OCI-LY7 (cell line): ENCODE results near the gene COL5A1. TPM values are rescaled to one million over a fixed set of nuclear protein-coding genes. Genes with fewer than 3 reads are reported as not detected.

Source experiments
- BruUV-seq: library from RNA; stranded (reverse); fragments of 400-500 nt; replicated peaks from 2 replicates; lab custom pipeline; 2021; lab: Mats Ljungman, UMichigan
- CTCF ChIA-PET: fragments of 300-600 bp; sonication (Branson Sonifier 250); formaldehyde crosslinking; loops from one replicate; lab custom pipeline; 2022; ENCODE audit warnings: antibody characterized with exemption; ENCODE audit not compliant: unreplicated experiment; lab: Charles Lee
- POLR2A ChIA-PET: fragments of 300-600 bp; sonication (Branson Sonifier 250); formaldehyde crosslinking; loops from one replicate; lab custom pipeline; 2022; ENCODE audit warnings: antibody characterized with exemption; lab: Charles Lee
- DNase-seq: peaks from one replicate; pipeline ENCODE4 v3.0.0-alpha.2; 2015; ENCODE audit warnings: low spot score
- H2AFZ ChIP-seq: fragments of 200-600 bp; sonication (generic), shearing (Covaris generic); 2 replicates; pipeline ENCODE4 v1.6.1; 2014; ENCODE audit warnings: mild to moderate bottlenecking, antibody characterized with exemption, low read length, moderate library complexity
- H3K27ac ChIP-seq: fragments of 200-600 bp; sonication (generic); 2 replicates; pipeline ENCODE4 v1.5.1; 2014; ENCODE audit warnings: mixed run types, low read depth, mild to moderate bottlenecking, moderate library complexity, low read length, inconsistent platforms; ENCODE audit not compliant: poor library complexity, severe bottlenecking
- H3K36me3 ChIP-seq: fragments of 200-600 bp; sonication (generic); 2 replicates; pipeline ENCODE4 v1.6.1; 2014; ENCODE audit warnings: mild to moderate bottlenecking, antibody characterized with exemption, low read length, moderate library complexity, mixed read lengths; ENCODE audit not compliant: insufficient read depth
- H3K4me1 ChIP-seq: fragments of 200-600 bp; sonication (generic); 2 replicates; pipeline ENCODE4 v1.5.1; 2014; ENCODE audit warnings: mild to moderate bottlenecking, low read length; ENCODE audit not compliant: insufficient read depth, poor library complexity, severe bottlenecking
- H3K4me2 ChIP-seq: fragments of 200-600 bp; sonication (generic); 2 replicates; pipeline ENCODE4 v1.6.1; 2014; ENCODE audit warnings: mild to moderate bottlenecking, low read length
- H3K4me3 ChIP-seq: fragments of 200-600 bp; sonication (generic); 2 replicates; pipeline ENCODE4 v1.5.1; 2014; ENCODE audit warnings: mild to moderate bottlenecking, low read depth, low read length; ENCODE audit not compliant: poor library complexity, severe bottlenecking
- H3K79me2 ChIP-seq: fragments of 200-600 bp; sonication (generic); 2 replicates; pipeline ENCODE4 v1.6.1; 2016; ENCODE audit warnings: low read depth, mild to moderate bottlenecking, low read length, moderate library complexity, mixed read lengths; ENCODE audit not compliant: insufficient read depth
- H3K9me2 ChIP-seq: fragments of 200-600 bp; sonication (generic); 2 replicates; pipeline ENCODE4 v1.6.1; 2016; ENCODE audit warnings: mild to moderate bottlenecking, low read length, mixed read lengths; ENCODE audit not compliant: insufficient read depth
- H3K9me3 ChIP-seq: fragments of 200-600 bp; sonication (generic); 2 replicates; pipeline ENCODE4 v1.6.1; 2014; ENCODE audit warnings: mild to moderate bottlenecking, mixed run types, low read length, mixed read lengths
- H4K20me1 ChIP-seq: fragments of 200-600 bp; sonication (generic); 2 replicates; pipeline ENCODE4 v1.6.1; 2014; ENCODE audit warnings: mild to moderate bottlenecking, antibody characterized with exemption, low read length, moderate library complexity, mixed read lengths; ENCODE audit not compliant: insufficient read depth
- EZH2phosphoT487 ChIP-seq: fragments of 200-600 bp; sonication (generic); IDR thresholded peaks from 2 replicates; pipeline ENCODE4 v1.6.1; 2018; ENCODE audit warnings: low read depth, borderline replicate concordance, mild to moderate bottlenecking, mixed run types, antibody characterized with exemption, low read length, moderate library complexity, mixed read lengths
- intact Hi-C: fragments of 100-400 bp; cut with micrococcal nuclease; formaldehyde crosslinking; loops from one replicate; pipeline ENCODE4 v1.10.0; 2022; ENCODE audit not compliant: unreplicated experiment
- total RNA-seq, 2 experiments: library from RNA; depleted of rRNA in 1 of 2; stranded (reverse); fragments of >200 nt in 1 of 2; shearing (Covaris generic) in 1 of 2; gene quantifications; 2 replicates each; pipeline ENCODE4 v1.2.3, GENCODE V29; 2014 to 2022
- TF ChIP-seq, protein P1 (sequence below): fragments of 200-600 bp; sonication (generic); conservative IDR thresholded peaks from 2 replicates; pipeline ENCODE4 v1.5.1; 2014; ENCODE audit warnings: mild to moderate bottlenecking, antibody characterized with exemption, low read length, moderate library complexity, mixed read lengths

COL5A1 gene
- total RNA-seq, 2 experiments from 2014 or later = 12.2 to 28.6 TPM

DNA sequence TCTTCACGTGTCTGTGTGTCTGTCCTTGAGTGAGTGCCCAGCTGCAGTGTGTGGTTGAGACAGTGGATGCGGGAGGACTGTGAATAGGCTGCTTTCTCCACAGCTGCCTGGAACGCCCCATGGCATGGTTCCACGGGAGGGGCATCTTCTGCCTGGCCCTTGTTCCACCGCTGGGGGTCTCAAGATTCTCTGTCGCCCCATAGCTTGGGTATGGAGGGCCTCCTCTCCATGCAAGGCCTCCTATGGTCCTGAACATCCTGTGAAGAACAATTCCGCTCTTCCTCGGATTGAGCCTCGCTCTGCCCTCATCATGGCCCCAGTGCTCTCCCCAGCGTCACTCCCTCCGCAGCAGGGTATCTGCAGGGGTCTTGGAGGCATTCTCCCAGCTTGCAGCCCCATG is 36.1 kb downstream of the COL5A1 start:
- Histone ChIP-seq H3K4me2 (no peak overlapping the region), H3K79me2 (no peaks in the 10 kb centered on the region), H3K4me3 (no peak overlapping the region), H3K27ac (no peak overlapping the region), H3K4me1 (no peaks in the 10 kb centered on the region), H2AFZ (no peak overlapping the region), H3K36me3 (no peaks in the 10 kb centered on the region), H3K9me3 (no peaks in the 10 kb centered on the region), H4K20me1 (no peaks in the 10 kb centered on the region), H3K9me2 (no peaks in the 10 kb centered on the region)
- ChIA-PET POLR2A (no interaction called here), CTCF (no interaction called here)
- TF ChIP-seq, protein P1, sequence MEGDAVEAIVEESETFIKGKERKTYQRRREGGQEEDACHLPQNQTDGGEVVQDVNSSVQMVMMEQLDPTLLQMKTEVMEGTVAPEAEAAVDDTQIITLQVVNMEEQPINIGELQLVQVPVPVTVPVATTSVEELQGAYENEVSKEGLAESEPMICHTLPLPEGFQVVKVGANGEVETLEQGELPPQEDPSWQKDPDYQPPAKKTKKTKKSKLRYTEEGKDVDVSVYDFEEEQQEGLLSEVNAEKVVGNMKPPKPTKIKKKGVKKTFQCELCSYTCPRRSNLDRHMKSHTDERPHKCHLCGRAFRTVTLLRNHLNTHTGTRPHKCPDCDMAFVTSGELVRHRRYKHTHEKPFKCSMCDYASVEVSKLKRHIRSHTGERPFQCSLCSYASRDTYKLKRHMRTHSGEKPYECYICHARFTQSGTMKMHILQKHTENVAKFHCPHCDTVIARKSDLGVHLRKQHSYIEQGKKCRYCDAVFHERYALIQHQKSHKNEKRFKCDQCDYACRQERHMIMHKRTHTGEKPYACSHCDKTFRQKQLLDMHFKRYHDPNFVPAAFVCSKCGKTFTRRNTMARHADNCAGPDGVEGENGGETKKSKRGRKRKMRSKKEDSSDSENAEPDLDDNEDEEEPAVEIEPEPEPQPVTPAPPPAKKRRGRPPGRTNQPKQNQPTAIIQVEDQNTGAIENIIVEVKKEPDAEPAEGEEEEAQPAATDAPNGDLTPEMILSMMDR = no peak
- TF ChIP-seq EZH2phosphoT487 = no peak
- no peak for DNase-seq
- intact Hi-C loops = no loop called here
- BruUV-seq = no TSS peak

DNA sequence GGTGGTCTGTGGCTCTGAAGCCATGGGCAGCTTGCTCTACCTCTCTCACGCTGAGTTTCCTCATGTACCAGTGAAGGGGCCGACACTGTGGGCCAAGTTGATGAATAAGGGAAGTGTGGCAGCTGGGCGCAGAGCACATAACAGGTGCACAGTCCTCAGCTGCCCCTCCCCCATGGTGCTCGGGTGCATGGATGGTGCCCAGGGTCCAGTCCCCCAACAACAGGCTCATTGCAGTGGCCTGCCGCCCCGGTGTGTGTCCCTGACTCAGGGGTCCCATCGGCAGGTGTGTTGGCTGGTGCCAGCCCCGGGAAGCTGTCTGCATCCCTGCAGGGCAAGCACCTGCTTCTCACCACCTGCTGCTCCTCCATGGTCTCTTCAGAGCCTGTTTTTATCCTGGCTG is 36.6 kb downstream of the COL5A1 start:
- TF ChIP-seq EZH2phosphoT487 = no peak
- TF ChIP-seq, protein P1 = no peak

DNA sequence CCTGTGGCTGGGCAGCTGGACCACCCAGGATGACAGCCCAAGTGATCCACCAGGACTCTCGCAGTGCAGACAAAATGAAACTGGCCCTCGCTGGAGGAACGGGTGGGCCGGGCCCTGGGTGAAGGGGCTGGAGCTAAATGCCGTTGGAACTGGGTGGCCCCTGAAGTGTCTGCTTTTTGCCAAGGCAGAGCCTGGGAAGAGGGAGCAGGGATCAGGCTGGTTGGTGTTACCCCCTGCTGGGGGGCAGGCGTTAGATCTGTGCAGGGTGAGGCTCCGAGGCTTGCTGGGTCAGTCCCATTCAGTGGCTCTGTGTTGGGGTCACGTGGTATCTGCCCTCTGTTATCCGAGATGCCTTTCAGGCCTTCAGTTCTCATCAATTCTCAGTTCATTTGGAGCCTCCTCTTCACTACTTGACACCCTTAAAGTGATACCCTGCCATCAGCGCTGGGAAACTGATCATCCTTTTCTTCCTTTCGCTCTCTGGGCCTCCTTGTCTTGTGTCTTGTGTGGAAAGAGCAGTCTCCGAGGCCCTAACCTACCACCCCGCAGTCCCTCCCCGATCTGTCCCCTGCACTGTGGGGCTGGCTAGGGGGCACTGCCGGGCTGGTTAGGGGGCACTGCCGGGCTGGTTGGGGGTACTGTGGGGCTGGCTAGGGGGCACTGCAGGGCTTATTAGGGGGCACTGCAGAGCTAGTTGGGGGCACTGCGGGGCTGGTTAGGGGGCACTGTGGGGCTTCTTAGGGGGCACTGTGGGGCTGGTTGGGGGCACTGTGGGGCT is 37.3 kb downstream of the COL5A1 start:
- no peaks in the 10 kb centered on the region for H3K4me1 ChIP-seq
- no peak overlapping the region for H3K4me3 ChIP-seq
- no peaks in the 10 kb centered on the region for H4K20me1 ChIP-seq
- H2AFZ ChIP-seq = no peak overlapping the region
- H3K27ac ChIP-seq = no peak overlapping the region
- no peak overlapping the region for H3K4me2 ChIP-seq
- H3K36me3 ChIP-seq = no peaks in the 10 kb centered on the region
- H3K9me3 ChIP-seq = no peaks in the 10 kb centered on the region
- ChIA-PET POLR2A (no interaction called here), CTCF (no interaction called here)
- no peaks in the 10 kb centered on the region for H3K79me2 ChIP-seq
- no peaks in the 10 kb centered on the region for H3K9me2 ChIP-seq
- DNase-seq = no peak
- TF ChIP-seq, protein P1 = no peak
- TF ChIP-seq EZH2phosphoT487 = no peak
- BruUV-seq = no TSS peak
- intact Hi-C loops = no loop called here

More for the DNA sequence above, 36.6 kb downstream of the COL5A1 start:
- no peak overlapping the region for H2AFZ ChIP-seq
- H3K4me1 ChIP-seq = no peaks in the 10 kb centered on the region
- intact Hi-C loops = no loop called here
- no TSS peak for BruUV-seq
- H3K36me3 ChIP-seq = no peaks in the 10 kb centered on the region
- H4K20me1 ChIP-seq = no peaks in the 10 kb centered on the region
- no peak overlapping the region for H3K4me2 ChIP-seq
- CTCF ChIA-PET = no interaction called here
- no peaks in the 10 kb centered on the region for H3K9me3 ChIP-seq
- no peaks in the 10 kb centered on the region for H3K79me2 ChIP-seq
- no peaks in the 10 kb centered on the region for H3K9me2 ChIP-seq
- no peak overlapping the region for H3K4me3 ChIP-seq
- DNase-seq = no peak
- no peak overlapping the region for H3K27ac ChIP-seq
- POLR2A ChIA-PET = no interaction called here
